ENCODE measurements around the gene LRBA. TPM values are rescaled to one million over a fixed set of nuclear protein-coding genes. Genes with fewer than 3 reads are reported as not detected.

LRBA gene
- total and polyA plus RNA-seq, 4 experiments from 2014 or later: 17.1 to 64.5 (median 45.4) TPM

GRCh38 chr4:150648123-150648522 lies 367.0 kb downstream of the LRBA start:
- Mint-ChIP-seq H3K27me3 (no peaks in the 10 kb centered on the region), H3K4me3 (no peak overlapping the region), H3K36me3 (peaks cover 5 to 8% of the 10 kb centered on the region in 2 donors), H3K27ac (peak overlapping the region in 1 of 7 donors; percentile 26), H3K4me1 (peaks cover 0 to 1% (median under 1%) of the 10 kb centered on the region in 4 donors), H3K9me3 (no peaks in the 10 kb centered on the region)
- Histone ChIP-seq H3K27ac (ENCODE audit: low read depth, low read length) (no peak overlapping the region), H3K4me3 (ENCODE audit: low read length in 2 of 2) (no peak overlapping the region), H3K36me3 (ENCODE audit: insufficient read depth, low read length) (no peaks in the 10 kb centered on the region), H3K4me1 (ENCODE audit: insufficient read depth, low read length) (no peaks in the 10 kb centered on the region), H3K9me3 (ENCODE audit: control insufficient read depth in 1 of 2, low read length in 2 of 2) (no peaks in the 10 kb centered on the region), H3K27me3 (ENCODE audit: insufficient read depth, low read length) (no peaks in the 10 kb centered on the region)
- no peak for DNase-seq
- POLR2A ChIA-PET (ENCODE audit: partially characterized antibody): interaction anchor here (1.8 kb wide), 1 partner anchor 20 kb away, joined by 3 read pairs; no protein-coding TSS in a partner anchor
- CTCF ChIA-PET (ENCODE audit: partially characterized antibody): no interaction called here
- intact Hi-C loops (cut with micrococcal nuclease): no loop called here

- no peak overlapping the region for H3K4me3 Mint-ChIP-seq
- no peak overlapping the region for H3K27ac Mint-ChIP-seq
- Histone ChIP-seq H3K4me3 (ENCODE audit: low read length in 2 of 2) (no peak overlapping the region), H3K36me3 (ENCODE audit: insufficient read depth, low read length) (no peaks in the 10 kb centered on the region), H3K4me1 (ENCODE audit: insufficient read depth, low read length) (no peaks in the 10 kb centered on the region), H3K9me3 (ENCODE audit: control insufficient read depth in 1 of 2, low read length in 2 of 2) (no peaks in the 10 kb centered on the region), H3K27me3 (ENCODE audit: insufficient read depth, low read length) (no peaks in the 10 kb centered on the region), H3K27ac (ENCODE audit: low read depth, low read length) (no peak overlapping the region)
- DNase-seq: no peak
- ChIA-PET POLR2A (ENCODE audit: partially characterized antibody) (no interaction called here), CTCF (ENCODE audit: partially characterized antibody) (no interaction called here)
- intact Hi-C loops (cut with micrococcal nuclease): no loop called here
- H3K9me3 Mint-ChIP-seq: no peaks in the 10 kb centered on the region
- H3K36me3 Mint-ChIP-seq: peaks cover 5 to 10% of the 10 kb centered on the region in 2 donors
- H3K4me1 Mint-ChIP-seq: peaks cover 0 to 1% (median 0%) of the 10 kb centered on the region in 4 donors
- no peaks in the 10 kb centered on the region for H3K27me3 Mint-ChIP-seq
Observed at GRCh38 chr4:150647008-150647407, 368.1 kb downstream of the LRBA start.

GRCh38 chr4:150641612-150642011 lies 373.5 kb downstream of the LRBA start:
- ChIA-PET POLR2A (ENCODE audit: partially characterized antibody) (no interaction called here), CTCF (ENCODE audit: partially characterized antibody) (no interaction called here)
- H3K27me3 Mint-ChIP-seq: no peaks in the 10 kb centered on the region
- H3K4me1 Mint-ChIP-seq: no peaks in the 10 kb centered on the region
- Histone ChIP-seq H3K4me1 (ENCODE audit: insufficient read depth, low read length) (no peaks in the 10 kb centered on the region), H3K9me3 (ENCODE audit: control insufficient read depth in 1 of 2, low read length in 2 of 2) (no peaks in the 10 kb centered on the region), H3K4me3 (ENCODE audit: low read length in 2 of 2) (no peak overlapping the region), H3K36me3 (ENCODE audit: insufficient read depth, low read length) (no peaks in the 10 kb centered on the region), H3K27me3 (ENCODE audit: insufficient read depth, low read length) (no peaks in the 10 kb centered on the region), H3K27ac (ENCODE audit: low read depth, low read length) (no peak overlapping the region)
- H3K27ac Mint-ChIP-seq: no peak overlapping the region
- peaks cover 0 to 4% (median 2%) of the 10 kb centered on the region in 8 donors for H3K9me3 Mint-ChIP-seq
- peaks cover 8 to 22% of the 10 kb centered on the region in 2 donors for H3K36me3 Mint-ChIP-seq
- H3K4me3 Mint-ChIP-seq: no peak overlapping the region
- no peak for DNase-seq
- intact Hi-C loops (cut with micrococcal nuclease): loop anchor here (5.0 kb wide), 1 partner anchor 41 kb away; no protein-coding TSS in a partner anchor

- peaks cover 0 to 8% (median 5%) of the 10 kb centered on the region in 4 donors for H3K4me1 Mint-ChIP-seq
- Histone ChIP-seq H3K27me3 (ENCODE audit: insufficient read depth, low read length) (no peaks in the 10 kb centered on the region), H3K9me3 (ENCODE audit: control insufficient read depth in 1 of 2, low read length in 2 of 2) (no peaks in the 10 kb centered on the region), H3K27ac (ENCODE audit: low read depth, low read length) (no peak overlapping the region), H3K4me3 (ENCODE audit: low read length in 2 of 2) (no peak overlapping the region), H3K4me1 (ENCODE audit: insufficient read depth, low read length) (no peaks in the 10 kb centered on the region), H3K36me3 (ENCODE audit: insufficient read depth, low read length) (no peaks in the 10 kb centered on the region)
- no peak overlapping the region for H3K4me3 Mint-ChIP-seq
- CTCF ChIA-PET (ENCODE audit: partially characterized antibody): no interaction called here
- no peak for DNase-seq
- peaks cover 0 to 28% (median 8%) of the 10 kb centered on the region in 8 donors for H3K9me3 Mint-ChIP-seq
- no peak overlapping the region for H3K27ac Mint-ChIP-seq
- H3K36me3 Mint-ChIP-seq: peaks cover 27 to 36% of the 10 kb centered on the region in 2 donors
- intact Hi-C loops (cut with micrococcal nuclease): no loop called here
- no peaks in the 10 kb centered on the region for H3K27me3 Mint-ChIP-seq
- POLR2A ChIA-PET (ENCODE audit: partially characterized antibody): no interaction called here
Observed at GRCh38 chr4:150632639-150633038, 382.4 kb downstream of the LRBA start.

- ChIA-PET CTCF (ENCODE audit: partially characterized antibody) (no interaction called here), POLR2A (ENCODE audit: partially characterized antibody) (no interaction called here)
- no peak for DNase-seq
- intact Hi-C loops (cut with micrococcal nuclease): no loop called here
- H3K27me3 Mint-ChIP-seq: no peaks in the 10 kb centered on the region
- Histone ChIP-seq H3K27me3 (ENCODE audit: insufficient read depth, low read length) (no peaks in the 10 kb centered on the region), H3K4me1 (ENCODE audit: insufficient read depth, low read length) (no peaks in the 10 kb centered on the region), H3K9me3 (ENCODE audit: control insufficient read depth in 1 of 2, low read length in 2 of 2) (no peaks in the 10 kb centered on the region), H3K36me3 (ENCODE audit: insufficient read depth, low read length) (no peaks in the 10 kb centered on the region), H3K4me3 (ENCODE audit: low read length in 2 of 2) (no peak overlapping the region), H3K27ac (ENCODE audit: low read depth, low read length) (no peak overlapping the region)
- H3K36me3 Mint-ChIP-seq: peaks cover 6 to 15% of the 10 kb centered on the region in 2 donors
- H3K4me1 Mint-ChIP-seq: peaks cover 0 to 8% (median 6%) of the 10 kb centered on the region in 4 donors
- no peak overlapping the region for H3K27ac Mint-ChIP-seq
- H3K4me3 Mint-ChIP-seq: no peak overlapping the region
- H3K9me3 Mint-ChIP-seq: peaks cover 0 to 7% (median 0%) of the 10 kb centered on the region in 8 donors
Observed at GRCh38 chr4:150628073-150628472, 387.0 kb downstream of the LRBA start.

- intact Hi-C loops (cut with micrococcal nuclease): no loop called here
Observed at GRCh38 chr4:150625033-150625432, 390.1 kb downstream of the LRBA start.

GRCh38 chr4:150624055-150624454 lies 391.0 kb downstream of the LRBA start:
- Mint-ChIP-seq H3K4me1 (peaks cover 5 to 10% (median 7%) of the 10 kb centered on the region in 4 donors), H3K36me3 (peaks cover 11 to 21% of the 10 kb centered on the region in 2 donors), H3K9me3 (peaks cover 0 to 2% (median 0%) of the 10 kb centered on the region in 8 donors), H3K27ac (no peak overlapping the region), H3K4me3 (no peak overlapping the region), H3K27me3 (no peaks in the 10 kb centered on the region)
- Histone ChIP-seq H3K4me1 (ENCODE audit: insufficient read depth, low read length) (no peaks in the 10 kb centered on the region), H3K27ac (ENCODE audit: low read depth, low read length) (no peak overlapping the region), H3K4me3 (ENCODE audit: low read length in 2 of 2) (no peak overlapping the region), H3K9me3 (ENCODE audit: control insufficient read depth in 1 of 2, low read length in 2 of 2) (no peaks in the 10 kb centered on the region), H3K27me3 (ENCODE audit: insufficient read depth, low read length) (no peaks in the 10 kb centered on the region), H3K36me3 (ENCODE audit: insufficient read depth, low read length) (no peaks in the 10 kb centered on the region)
- CTCF ChIA-PET (ENCODE audit: partially characterized antibody): no interaction called here
- no peak for DNase-seq
- intact Hi-C loops (cut with micrococcal nuclease): no loop called here
- POLR2A ChIA-PET (ENCODE audit: partially characterized antibody): no interaction called here

More at GRCh38 chr4:150625033-150625432, 390.1 kb downstream of the LRBA start:
- POLR2A ChIA-PET (ENCODE audit: partially characterized antibody): no interaction called here
- Mint-ChIP-seq H3K4me1 (peaks cover 5 to 9% (median 7%) of the 10 kb centered on the region in 4 donors), H3K27me3 (no peaks in the 10 kb centered on the region), H3K27ac (no peak overlapping the region), H3K4me3 (no peak overlapping the region), H3K36me3 (peaks cover 10 to 25% of the 10 kb centered on the region in 2 donors), H3K9me3 (peaks cover 0 to 2% (median 0%) of the 10 kb centered on the region in 8 donors)
- Histone ChIP-seq H3K27me3 (ENCODE audit: insufficient read depth, low read length) (no peaks in the 10 kb centered on the region), H3K9me3 (ENCODE audit: control insufficient read depth in 1 of 2, low read length in 2 of 2) (no peaks in the 10 kb centered on the region), H3K27ac (ENCODE audit: low read depth, low read length) (no peak overlapping the region), H3K36me3 (ENCODE audit: insufficient read depth, low read length) (no peaks in the 10 kb centered on the region), H3K4me3 (ENCODE audit: low read length in 2 of 2) (no peak overlapping the region), H3K4me1 (ENCODE audit: insufficient read depth, low read length) (no peaks in the 10 kb centered on the region)
- DNase-seq: no peak
- CTCF ChIA-PET (ENCODE audit: partially characterized antibody): no interaction called here
